A673 (cell line): Measurements from ENCODE around the gene KIF17. TPM values are rescaled to one million over a fixed set of nuclear protein-coding genes. Genes with fewer than 3 reads are reported as not detected.

Experiments used
- BruUV-seq: library from RNA; stranded (reverse); fragments of 400-500 nt; replicated peaks from 2 replicates; lab custom pipeline; 2021; lab: Mats Ljungman, UMichigan
- CTCF ChIA-PET: fragments of 300-600 bp; sonication (Branson Sonifier 250); formaldehyde crosslinking; loops from one replicate; lab custom pipeline; 2022; ENCODE audit warnings: antibody characterized with exemption; lab: Charles Lee
- POLR2A ChIA-PET: fragments of 300-600 bp; sonication (Branson Sonifier 250); formaldehyde crosslinking; loops from one replicate; lab custom pipeline; 2022; ENCODE audit warnings: antibody characterized with exemption; ENCODE audit not compliant: low non-redundant PET; lab: Charles Lee
- DNase-seq: peaks from one replicate; pipeline ENCODE4 v3.0.0-alpha.2; 2015; ENCODE audit warnings: low spot score
- H3K27ac ChIP-seq: fragments of 200-600 bp; sonication (generic); 2 replicates; pipeline ENCODE4 v1.5.1; 2016; ENCODE audit warnings: mixed run types, low read depth, mild to moderate bottlenecking, mixed read lengths, antibody characterized with exemption, low read length; ENCODE audit not compliant: poor library complexity, severe bottlenecking
- H3K27me3 ChIP-seq: fragments of 200-600 bp; sonication (generic); replicated peaks from 2 replicates; pipeline ENCODE4 v1.6.1; 2017; ENCODE audit warnings: mixed run types, low read depth, mild to moderate bottlenecking, mixed read lengths, antibody characterized with exemption, low read length; ENCODE audit not compliant: insufficient read depth, poor library complexity
- H3K36me3 ChIP-seq: fragments of 200-600 bp; sonication (generic); 2 replicates; pipeline ENCODE4 v1.6.1; 2016; ENCODE audit warnings: mixed run types, mild to moderate bottlenecking, mixed read lengths, antibody characterized with exemption, low read length; ENCODE audit not compliant: insufficient read depth, poor library complexity, severe bottlenecking
- H3K4me1 ChIP-seq: fragments of 200-600 bp; sonication (generic); 2 replicates; pipeline ENCODE4 v1.6.1; 2017; ENCODE audit warnings: mixed run types, mild to moderate bottlenecking, mixed read lengths, antibody characterized with exemption, low read length; ENCODE audit not compliant: insufficient read depth, poor library complexity, severe bottlenecking
- H3K4me3 ChIP-seq: fragments of 200-600 bp; sonication (generic); 2 replicates; pipeline ENCODE4 v1.5.1; 2016; ENCODE audit warnings: low read depth, mixed run types, mild to moderate bottlenecking, mixed read lengths, low read length; ENCODE audit not compliant: poor library complexity, severe bottlenecking
- H3K9me3 ChIP-seq: fragments of 200-600 bp; sonication (generic); 2 replicates; pipeline ENCODE4 v1.6.1; 2016; ENCODE audit warnings: mixed run types, low read depth, mild to moderate bottlenecking, mixed read lengths, antibody characterized with exemption, low read length; ENCODE audit not compliant: poor library complexity, severe bottlenecking
- CTCF ChIP-seq: fragments of 300-800, 200-600 bp; sonication (generic); conservative IDR thresholded peaks from 2 replicates; pipeline ENCODE4 v1.5.1; 2017; ENCODE audit warnings: low read depth, mild to moderate bottlenecking, antibody characterized with exemption, low read length, moderate library complexity, mixed read lengths
- EZH2 ChIP-seq: fragments of 200-600 bp; sonication (generic); IDR thresholded peaks from 2 replicates; pipeline ENCODE4 v1.6.1; 2017; ENCODE audit warnings: borderline replicate concordance, low read depth, mild to moderate bottlenecking, mixed read lengths, antibody characterized with exemption, low read length; ENCODE audit not compliant: poor library complexity, severe bottlenecking
- intact Hi-C: fragments of 100-400 bp; cut with micrococcal nuclease; formaldehyde crosslinking; loops from one replicate; pipeline ENCODE4 v1.10.0; 2022; ENCODE audit not compliant: unreplicated experiment
- total RNA-seq: library from RNA; stranded (reverse); gene quantifications from 2 replicates; pipeline ENCODE4 v1.2.3, GENCODE V29; 2021

The KIF17 gene
- total RNA-seq, 1 experiment from 2014 or later, result 0.71 TPM

DNA sequence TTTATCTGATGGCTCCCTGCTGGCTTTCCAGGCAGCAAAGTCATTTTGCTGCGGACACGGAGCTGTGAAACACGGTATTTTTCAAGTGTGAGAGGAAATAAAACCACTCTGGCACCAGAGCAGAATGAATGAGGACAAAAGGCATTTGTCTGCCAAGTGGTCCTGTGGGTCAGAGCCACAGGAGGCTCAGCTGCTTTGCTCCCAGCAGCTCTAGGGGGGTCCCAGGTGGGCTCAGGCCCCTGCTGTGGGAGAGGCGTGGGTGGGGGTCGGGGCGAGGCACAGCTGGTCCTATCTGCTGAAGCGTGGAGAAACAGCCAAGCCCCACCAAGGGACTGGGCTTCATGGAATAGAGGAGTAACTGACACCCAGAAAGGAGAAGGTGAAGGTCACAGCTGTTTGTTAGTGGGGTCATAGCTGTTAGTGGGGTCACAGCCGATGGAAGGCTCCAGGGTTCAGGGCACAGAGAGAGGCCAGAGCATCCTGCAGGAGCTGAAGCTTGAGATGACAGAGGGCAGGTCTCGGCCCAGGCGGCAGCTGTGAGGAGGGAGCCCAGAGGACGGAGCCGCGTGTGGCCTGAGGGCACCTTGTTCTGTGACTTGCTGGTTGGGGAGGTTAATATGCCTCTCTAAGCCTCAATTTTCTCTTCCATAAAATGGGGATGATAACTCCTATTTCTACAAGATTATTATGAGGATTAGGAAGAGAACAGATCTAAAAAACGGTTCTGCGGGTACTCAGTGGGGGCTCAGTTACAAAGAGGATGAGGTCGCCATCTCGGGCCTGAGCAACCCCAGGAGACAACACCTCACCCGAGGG lies 7.1 kb downstream of the KIF17 start:
- DNase-seq, result no peak
- no TSS peak for BruUV-seq
- intact Hi-C loops, result no loop called here
- Histone ChIP-seq H3K9me3 (no peaks in the 10 kb centered on the region), H3K4me3 (no peak overlapping the region), H3K4me1 (no peaks in the 10 kb centered on the region), H3K27me3 (no peaks in the 10 kb centered on the region), H3K36me3 (no peaks in the 10 kb centered on the region), H3K27ac (no peak overlapping the region)
- TF ChIP-seq CTCF (no peak), EZH2 (no peak)
- ChIA-PET POLR2A (no interaction called here), CTCF (no interaction called here)

DNA sequence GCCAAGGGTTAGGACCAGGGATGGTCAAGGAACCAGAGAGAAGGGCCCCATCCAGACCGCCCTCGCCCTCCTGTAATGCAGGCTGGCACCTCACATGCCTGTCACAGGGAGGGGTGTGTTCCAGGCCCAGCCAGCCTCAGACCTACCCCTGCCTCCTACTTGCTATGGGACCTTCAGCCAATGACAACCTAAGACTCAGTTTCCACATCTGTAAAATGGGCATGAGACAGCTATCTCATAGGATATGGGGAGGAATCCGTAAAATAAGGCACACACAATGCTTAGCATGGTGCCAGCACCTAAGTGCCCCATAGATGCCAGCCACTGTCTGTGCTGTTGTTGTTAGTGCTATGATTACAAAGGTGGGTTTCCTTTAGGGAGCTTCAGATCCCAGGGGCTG lies 7.9 kb downstream of the KIF17 start:
- Histone ChIP-seq H3K27ac (no peak overlapping the region), H3K9me3 (no peaks in the 10 kb centered on the region), H3K4me1 (no peaks in the 10 kb centered on the region), H3K36me3 (no peaks in the 10 kb centered on the region), H3K4me3 (no peak overlapping the region), H3K27me3 (no peaks in the 10 kb centered on the region)
- DNase-seq, result no peak
- intact Hi-C loops, result no loop called here
- TF ChIP-seq CTCF (no peak), EZH2 (no peak)
- BruUV-seq, result no TSS peak
- ChIA-PET POLR2A (no interaction called here), CTCF (no interaction called here)

GRCh38 chr1:20708891-20709290 lies 8.9 kb downstream of the KIF17 start:
- CTCF ChIA-PET, result no interaction called here
- TF ChIP-seq CTCF (no peak), EZH2 (no peak)

More at GRCh38 chr1:20708891-20709290, 8.9 kb downstream of the KIF17 start:
- H3K4me1 ChIP-seq, result no peaks in the 10 kb centered on the region
- POLR2A ChIA-PET, result no interaction called here
- no peak overlapping the region for H3K4me3 ChIP-seq
- H3K36me3 ChIP-seq, result no peaks in the 10 kb centered on the region
- no TSS peak for BruUV-seq
- no peaks in the 10 kb centered on the region for H3K9me3 ChIP-seq
- no peak for DNase-seq
- intact Hi-C loops, result no loop called here
- no peaks in the 10 kb centered on the region for H3K27me3 ChIP-seq
- no peak overlapping the region for H3K27ac ChIP-seq
